Natural killer cell (primary cell): Measurements from ENCODE around the gene NADK. TPM values are rescaled to one million over a fixed set of nuclear protein-coding genes. Genes with fewer than 3 reads are reported as not detected.

ENCODE experiments used
- ATAC-seq, 3 donors: fragments of 150-1000 bp in 2 of 3; fragments of 200-7000 bp in 1 of 3; cut with Tn5 transposase; 1 replicate in 1 of 3; 2 replicates in 2 of 3; pipeline ENCODE4 v1.10.0; 2021; ENCODE audit warnings: mild to moderate bottlenecking in 2 of 3, moderate library complexity in 2 of 3
- DNase-seq, 2 donors: peaks; one replicate each; pipeline versions ENCODE4 v3.0.0 to v3.0.0-alpha.2; 2013 to 2021; ENCODE audit warnings: mixed read lengths in 1 of 2
- H3K27ac ChIP-seq: one replicate; pipeline ENCODE4 v1.5.1; 2013; ENCODE audit warnings: mild to moderate bottlenecking, low read length
- H3K27me3 ChIP-seq: one replicate; pipeline ENCODE4 v1.6.1; 2013; ENCODE audit warnings: low read length; ENCODE audit not compliant: control insufficient read depth, insufficient read depth
- H3K36me3 ChIP-seq: one replicate; pipeline ENCODE4 v1.6.1; 2013; ENCODE audit warnings: low read length; ENCODE audit not compliant: control insufficient read depth, insufficient read depth
- H3K4me1 ChIP-seq: one replicate; pipeline ENCODE4 v1.6.1; 2013; ENCODE audit warnings: low read length; ENCODE audit not compliant: control insufficient read depth, insufficient read depth
- H3K4me3 ChIP-seq: one replicate; pipeline ENCODE4 v1.5.1; 2013; ENCODE audit warnings: low read length
- H3K9me3 ChIP-seq: one replicate; pipeline ENCODE4 v1.6.1; 2013; ENCODE audit warnings: low read length; ENCODE audit not compliant: control insufficient read depth, insufficient read depth
- H3K27ac Mint-ChIP-seq, 2 donors: one replicate each; pipeline ENCODE4 v1.8.0; 2022; ENCODE audit warnings: mild to moderate bottlenecking in 2 of 2, mixed read lengths in 2 of 2, moderate library complexity in 1 of 2
- H3K27me3 Mint-ChIP-seq, 2 donors: one replicate each; pipeline ENCODE4 v1.8.0; 2022; ENCODE audit warnings: low read depth in 2 of 2, mixed read lengths in 2 of 2
- H3K36me3 Mint-ChIP-seq: one replicate; pipeline ENCODE4 v1.8.0; 2022; ENCODE audit warnings: mixed read lengths
- H3K4me1 Mint-ChIP-seq, 2 donors: one replicate each; pipeline ENCODE4 v1.8.0; 2022; ENCODE audit warnings: mixed read lengths in 2 of 2
- H3K4me3 Mint-ChIP-seq: one replicate; pipeline ENCODE4 v1.8.0; 2022; ENCODE audit warnings: mild to moderate bottlenecking, moderate library complexity, mixed read lengths
- H3K9me3 Mint-ChIP-seq, 2 donors: one replicate each; pipeline ENCODE4 v1.8.0; 2022; ENCODE audit warnings: mixed read lengths in 2 of 2
- WGBS: methylation state at CpG from one replicate; pipeline ENCODE4 v1.1.7; 2013; ENCODE audit warnings: missing lambda C conversion rate; ENCODE audit not compliant: insufficient coverage; 5-methylcytosine and 5-hydroxymethylcytosine counted together
- intact Hi-C: fragments of 100-400 bp; cut with micrococcal nuclease; formaldehyde crosslinking; loops from one replicate; pipeline ENCODE4 v1.14.2; 2022
- total RNA-seq, 4 donors: library from RNA; stranded (reverse); fragments of 120-200 nt in 1 of 4; gene quantifications; one replicate each; pipeline versions ENCODE4 v1.2.3 to v1.2.4, GENCODE V29; 2013 to 2022
- TF ChIP-seq, protein P1 (sequence below): fragments of 200-600 bp; IDR thresholded peaks from one replicate; pipeline ENCODE4 v1.8.0; 2022; ENCODE audit warnings: antibody characterized with exemption

Gene NADK
- total RNA-seq, 3 donors from 2014 or later (not counting 1 experiment from before 2014, with no cell fraction given), result 97.7 to 117 (median 112) TPM

DNA sequence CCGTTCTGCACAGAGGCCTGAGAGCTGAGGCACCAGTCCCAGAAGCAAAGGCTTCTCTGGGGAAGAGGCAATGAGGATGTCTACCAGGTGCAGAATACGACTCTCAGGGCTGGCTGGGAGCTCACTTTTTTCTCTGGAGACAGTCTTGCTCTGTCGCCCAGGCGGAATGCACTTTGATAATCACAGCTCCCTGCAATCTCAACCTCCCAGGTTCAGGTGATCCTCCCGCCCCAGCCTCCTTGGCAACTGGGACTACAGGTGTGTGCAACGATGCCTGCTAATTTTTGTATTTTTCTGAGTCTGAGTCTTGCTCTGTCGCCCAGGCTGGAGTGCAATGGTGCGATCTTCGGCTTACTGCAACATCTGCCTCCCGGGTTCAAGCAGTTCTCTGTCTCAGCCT lies 17.6 kb downstream of the NADK start:
- intact Hi-C loops, result no loop called here
- TF ChIP-seq, protein P1, sequence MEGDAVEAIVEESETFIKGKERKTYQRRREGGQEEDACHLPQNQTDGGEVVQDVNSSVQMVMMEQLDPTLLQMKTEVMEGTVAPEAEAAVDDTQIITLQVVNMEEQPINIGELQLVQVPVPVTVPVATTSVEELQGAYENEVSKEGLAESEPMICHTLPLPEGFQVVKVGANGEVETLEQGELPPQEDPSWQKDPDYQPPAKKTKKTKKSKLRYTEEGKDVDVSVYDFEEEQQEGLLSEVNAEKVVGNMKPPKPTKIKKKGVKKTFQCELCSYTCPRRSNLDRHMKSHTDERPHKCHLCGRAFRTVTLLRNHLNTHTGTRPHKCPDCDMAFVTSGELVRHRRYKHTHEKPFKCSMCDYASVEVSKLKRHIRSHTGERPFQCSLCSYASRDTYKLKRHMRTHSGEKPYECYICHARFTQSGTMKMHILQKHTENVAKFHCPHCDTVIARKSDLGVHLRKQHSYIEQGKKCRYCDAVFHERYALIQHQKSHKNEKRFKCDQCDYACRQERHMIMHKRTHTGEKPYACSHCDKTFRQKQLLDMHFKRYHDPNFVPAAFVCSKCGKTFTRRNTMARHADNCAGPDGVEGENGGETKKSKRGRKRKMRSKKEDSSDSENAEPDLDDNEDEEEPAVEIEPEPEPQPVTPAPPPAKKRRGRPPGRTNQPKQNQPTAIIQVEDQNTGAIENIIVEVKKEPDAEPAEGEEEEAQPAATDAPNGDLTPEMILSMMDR, result no peak
- Histone ChIP-seq H3K4me3 (no peak overlapping the region), H3K4me1 (peaks cover 26% of the 10 kb centered on the region), H3K27me3 (no peaks in the 10 kb centered on the region), H3K36me3 (peaks cover 50% of the 10 kb centered on the region), H3K9me3 (no peaks in the 10 kb centered on the region), H3K27ac (no peak overlapping the region)
- WGBS, result 88% methylated on average over 10 of the region's 10 CpGs
- no peak overlapping the region for H3K27ac Mint-ChIP-seq
- H3K4me1 Mint-ChIP-seq, result peaks cover 21 to 32% of the 10 kb centered on the region in 2 donors
- no peak overlapping the region for H3K4me3 Mint-ChIP-seq
- DNase-seq (no peak), ATAC-seq (no peak)
- H3K36me3 Mint-ChIP-seq, result no peaks in the 10 kb centered on the region
- H3K27me3 Mint-ChIP-seq, result no peaks in the 10 kb centered on the region
- H3K9me3 Mint-ChIP-seq, result no peaks in the 10 kb centered on the region

DNA sequence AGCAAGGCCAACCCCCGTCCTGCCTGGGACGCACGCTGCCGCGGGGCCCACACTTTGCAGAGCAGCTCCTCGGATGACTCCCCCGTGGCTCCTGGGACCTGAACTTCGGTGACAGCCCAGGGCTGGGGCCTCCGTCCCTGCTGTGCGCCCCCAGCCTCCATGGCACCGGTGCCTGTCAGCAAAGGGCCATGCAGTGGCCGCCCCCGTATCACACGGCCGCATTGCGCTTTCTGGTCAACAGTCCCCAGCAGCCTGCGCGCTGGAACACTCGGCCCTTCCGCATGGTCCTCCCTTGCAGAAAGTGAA lies 18.0 kb downstream of the NADK start:
- H3K9me3 ChIP-seq, result no peaks in the 10 kb centered on the region
- 97% methylated on average over 20 of the region's 20 CpGs for WGBS
- no peak overlapping the region for H3K4me3 ChIP-seq
- Mint-ChIP-seq H3K4me1 (peaks cover 21 to 32% of the 10 kb centered on the region in 2 donors), H3K36me3 (no peaks in the 10 kb centered on the region), H3K27me3 (no peaks in the 10 kb centered on the region), H3K27ac (peak overlapping the region in 1 of 2 donors; percentile 82), H3K9me3 (no peaks in the 10 kb centered on the region), H3K4me3 (no peak overlapping the region)
- ATAC-seq, result no peak
- peaks cover 54% of the 10 kb centered on the region for H3K36me3 ChIP-seq
- H3K27me3 ChIP-seq, result no peaks in the 10 kb centered on the region
- no peak overlapping the region for H3K27ac ChIP-seq
- no peak for DNase-seq
- intact Hi-C loops, result no loop called here
- peaks cover 26% of the 10 kb centered on the region for H3K4me1 ChIP-seq
- TF ChIP-seq, protein P1, result no peak

DNA sequence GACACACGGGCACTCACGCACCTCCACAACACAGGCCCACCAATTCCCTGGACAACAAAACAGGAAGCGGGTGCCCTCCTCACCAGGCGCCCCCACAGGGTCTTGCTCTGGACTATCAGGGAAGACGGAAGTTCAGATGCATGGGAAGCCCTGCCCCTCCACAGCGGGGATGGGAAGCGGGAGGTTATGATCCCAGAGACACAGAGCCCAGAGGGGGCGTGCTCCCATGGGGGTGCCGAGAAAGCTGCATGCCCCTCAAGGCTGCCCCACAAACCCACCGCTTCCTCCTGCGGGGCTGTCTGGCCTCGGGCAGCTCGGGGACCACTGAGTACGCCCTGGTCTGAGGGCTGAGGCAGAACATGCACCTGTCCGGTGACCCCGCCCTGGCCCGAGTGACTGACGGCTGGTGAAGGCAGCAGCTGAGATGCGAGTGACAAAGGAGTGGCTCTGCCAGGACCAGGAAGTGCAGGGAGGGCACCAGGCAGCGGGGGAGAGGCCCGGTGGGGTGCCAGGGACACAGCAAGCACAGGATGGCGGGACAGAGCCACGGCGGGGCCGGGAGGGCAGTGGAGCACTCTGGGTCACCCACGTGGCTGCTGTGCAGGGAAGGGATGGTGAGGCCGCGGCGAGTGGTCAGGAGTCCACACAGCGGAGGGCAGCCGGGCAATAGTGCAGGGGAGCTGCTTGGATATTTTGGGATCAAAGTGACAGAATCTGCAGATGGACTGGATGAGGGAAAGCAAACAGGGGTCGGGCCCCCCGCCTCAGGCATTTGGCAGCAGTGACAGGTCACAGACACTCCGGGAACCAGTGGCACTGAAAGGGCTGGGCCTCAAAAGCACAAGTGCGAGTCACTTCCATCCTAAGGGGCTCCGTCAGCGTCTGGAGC lies 18.6 kb downstream of the NADK start:
- Histone ChIP-seq H3K4me1 (peaks cover 26% of the 10 kb centered on the region), H3K36me3 (peaks cover 52% of the 10 kb centered on the region), H3K4me3 (no peak overlapping the region), H3K27me3 (no peaks in the 10 kb centered on the region), H3K27ac (peak overlapping the region; percentile 22), H3K9me3 (no peaks in the 10 kb centered on the region)
- DNase-seq (no peak), ATAC-seq (no peak)
- intact Hi-C loops, result no loop called here
- peak overlapping the region; percentile 58 for H3K4me3 Mint-ChIP-seq
- H3K36me3 Mint-ChIP-seq, result no peaks in the 10 kb centered on the region
- TF ChIP-seq, protein P1, result no peak
- peaks cover 21 to 32% of the 10 kb centered on the region in 2 donors for H3K4me1 Mint-ChIP-seq
- H3K27ac Mint-ChIP-seq, result peak overlapping the region; percentile 82
- H3K27me3 Mint-ChIP-seq, result no peaks in the 10 kb centered on the region
- 87% methylated on average over 37 of the region's 37 CpGs for WGBS
- no peaks in the 10 kb centered on the region for H3K9me3 Mint-ChIP-seq
